Nephron progenitor cell (in vitro differentiated cells): Measurements from ENCODE around the gene PPA2.

ENCODE experiments used
- DNase-seq: peaks from one replicate; pipeline ENCODE4 v3.0.0; 2021
- H3K27ac Mint-ChIP-seq: 2 replicates; pipeline ENCODE4 v1.8.0; 2021; ENCODE audit warnings: mild to moderate bottlenecking, moderate library complexity, mixed read lengths
- H3K27me3 Mint-ChIP-seq: 2 replicates; pipeline ENCODE4 v1.8.0; 2021; ENCODE audit warnings: mild to moderate bottlenecking, low read depth, mixed read lengths; ENCODE audit not compliant: poor library complexity
- H3K36me3 Mint-ChIP-seq: 2 replicates; pipeline ENCODE4 v1.8.0; 2021; ENCODE audit warnings: low read depth, mixed read lengths
- H3K4me1 Mint-ChIP-seq: 2 replicates; pipeline ENCODE4 v1.8.0; 2021; ENCODE audit warnings: mixed read lengths
- H3K4me3 Mint-ChIP-seq: 2 replicates; pipeline ENCODE4 v1.8.0; 2021; ENCODE audit warnings: mild to moderate bottlenecking, moderate library complexity, mixed read lengths
- H3K9me3 Mint-ChIP-seq: 2 replicates; pipeline ENCODE4 v1.8.0; 2021; ENCODE audit warnings: mild to moderate bottlenecking, moderate library complexity, mixed read lengths
- CTCF ChIP-seq: fragments of 200-600 bp; sonication (generic); IDR thresholded peaks from 2 replicates; pipeline ENCODE4 v1.5.0; 2021; ENCODE audit warnings: antibody characterized with exemption

Gene PPA2

GRCh38 chr4:105437637-105438036, 36.2 kb downstream of the PPA2 start:
- Mint-ChIP-seq H3K9me3 (peaks cover 21% of the 10 kb centered on the region), H3K27me3 (no peaks in the 10 kb centered on the region), H3K4me1 (no peaks in the 10 kb centered on the region)

GRCh38 chr4:105436414-105436813, 37.4 kb downstream of the PPA2 start:
- H3K27me3 Mint-ChIP-seq: no peaks in the 10 kb centered on the region
- H3K4me3 Mint-ChIP-seq: no peak overlapping the region
- DNase-seq: no peak
- no peaks in the 10 kb centered on the region for H3K4me1 Mint-ChIP-seq
- TF ChIP-seq CTCF: no peak
- H3K27ac Mint-ChIP-seq: no peak overlapping the region
- H3K36me3 Mint-ChIP-seq: peaks cover 85% of the 10 kb centered on the region
- peaks cover 21% of the 10 kb centered on the region for H3K9me3 Mint-ChIP-seq

More at GRCh38 chr4:105437637-105438036, 36.2 kb downstream of the PPA2 start:
- H3K36me3 Mint-ChIP-seq: peaks cover 76% of the 10 kb centered on the region
- H3K4me3 Mint-ChIP-seq: no peak overlapping the region
- TF ChIP-seq CTCF: no peak
- no peak for DNase-seq
- H3K27ac Mint-ChIP-seq: no peak overlapping the region

- H3K27me3 Mint-ChIP-seq: no peaks in the 10 kb centered on the region
- no peak for TF ChIP-seq CTCF
- H3K36me3 Mint-ChIP-seq: peaks cover 84% of the 10 kb centered on the region
- H3K4me3 Mint-ChIP-seq: no peak overlapping the region
- DNase-seq: no peak
- no peaks in the 10 kb centered on the region for H3K4me1 Mint-ChIP-seq
- H3K27ac Mint-ChIP-seq: no peak overlapping the region
- peaks cover 21% of the 10 kb centered on the region for H3K9me3 Mint-ChIP-seq
Measured at GRCh38 chr4:105434940-105435339, 38.9 kb downstream of the PPA2 start.

GRCh38 chr4:105433421-105433820, 40.4 kb downstream of the PPA2 start:
- H3K27ac Mint-ChIP-seq: no peak overlapping the region
- H3K9me3 Mint-ChIP-seq: peaks cover 21% of the 10 kb centered on the region
- H3K4me1 Mint-ChIP-seq: no peaks in the 10 kb centered on the region
- no peak for DNase-seq
- H3K27me3 Mint-ChIP-seq: no peaks in the 10 kb centered on the region
- no peak for TF ChIP-seq CTCF
- H3K36me3 Mint-ChIP-seq: peaks cover 87% of the 10 kb centered on the region
- no peak overlapping the region for H3K4me3 Mint-ChIP-seq

GRCh38 chr4:105432438-105432837, 41.4 kb downstream of the PPA2 start:
- no peak for DNase-seq
- Mint-ChIP-seq H3K9me3 (peaks cover 30% of the 10 kb centered on the region), H3K4me1 (no peaks in the 10 kb centered on the region), H3K27me3 (no peaks in the 10 kb centered on the region), H3K27ac (no peak overlapping the region), H3K4me3 (no peak overlapping the region), H3K36me3 (peaks cover 87% of the 10 kb centered on the region)
- no peak for TF ChIP-seq CTCF

- no peak for DNase-seq
- no peaks in the 10 kb centered on the region for H3K4me1 Mint-ChIP-seq
- H3K27me3 Mint-ChIP-seq: no peaks in the 10 kb centered on the region
- H3K9me3 Mint-ChIP-seq: peaks cover 32% of the 10 kb centered on the region
- H3K4me3 Mint-ChIP-seq: no peak overlapping the region
- H3K36me3 Mint-ChIP-seq: peaks cover 87% of the 10 kb centered on the region
- TF ChIP-seq CTCF: no peak
- no peak overlapping the region for H3K27ac Mint-ChIP-seq
Measured at GRCh38 chr4:105430811-105431210, 43.1 kb downstream of the PPA2 start.
